Measurements from ENCODE around the gene KCNQ1.

KCNQ1 gene

DNA sequence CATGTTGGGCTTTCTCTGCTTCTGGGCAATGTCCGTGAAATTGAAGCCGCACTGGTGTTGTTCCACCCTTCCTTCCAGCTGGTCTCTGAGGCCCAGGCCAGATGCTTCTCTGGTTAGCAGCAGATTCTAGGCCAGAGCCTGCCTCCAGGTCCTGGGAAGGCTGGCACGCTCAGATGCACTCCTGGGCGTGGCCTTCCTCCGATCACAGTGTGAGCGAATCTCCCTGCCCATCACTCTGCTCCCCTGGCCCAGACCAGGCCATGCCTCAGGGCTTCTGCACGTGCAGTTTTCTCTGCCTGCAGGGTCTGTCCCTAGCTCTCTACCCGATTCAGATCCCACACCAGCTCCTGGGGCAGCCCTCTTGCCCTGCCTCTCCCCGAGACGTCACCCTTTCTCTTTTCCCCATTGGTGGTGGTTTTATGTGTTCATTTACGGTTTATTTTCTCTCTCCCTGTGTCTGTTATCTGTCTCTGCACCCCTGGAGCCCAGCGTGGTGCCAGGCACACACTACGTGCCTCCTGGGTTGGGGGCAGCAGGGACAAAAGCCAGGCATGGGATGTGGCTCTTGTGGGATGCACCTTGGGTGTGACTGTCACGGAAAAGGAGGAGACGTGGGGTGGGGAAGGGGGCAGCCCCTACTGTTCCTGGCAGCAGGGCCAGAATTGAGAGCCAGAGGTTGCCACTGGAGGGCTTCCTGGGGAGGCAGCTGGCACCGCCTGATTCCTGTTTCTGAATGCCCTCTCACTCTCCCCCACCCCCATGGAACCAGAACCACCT lies 66.0 kb downstream of the KCNQ1 start:
- no peak overlapping the region for H3K27ac ChIP-seq (ENCODE audit: low read depth, low read length)
- no peaks in the 10 kb centered on the region for H4K20me1 ChIP-seq (ENCODE audit: low read depth, low read length)
- TF ChIP-seq EZH2phosphoT487 (conservative IDR thresholded peaks at IDR 0.05; ENCODE audit: low read length) = no peak
- TF ChIP-seq, protein P1, sequence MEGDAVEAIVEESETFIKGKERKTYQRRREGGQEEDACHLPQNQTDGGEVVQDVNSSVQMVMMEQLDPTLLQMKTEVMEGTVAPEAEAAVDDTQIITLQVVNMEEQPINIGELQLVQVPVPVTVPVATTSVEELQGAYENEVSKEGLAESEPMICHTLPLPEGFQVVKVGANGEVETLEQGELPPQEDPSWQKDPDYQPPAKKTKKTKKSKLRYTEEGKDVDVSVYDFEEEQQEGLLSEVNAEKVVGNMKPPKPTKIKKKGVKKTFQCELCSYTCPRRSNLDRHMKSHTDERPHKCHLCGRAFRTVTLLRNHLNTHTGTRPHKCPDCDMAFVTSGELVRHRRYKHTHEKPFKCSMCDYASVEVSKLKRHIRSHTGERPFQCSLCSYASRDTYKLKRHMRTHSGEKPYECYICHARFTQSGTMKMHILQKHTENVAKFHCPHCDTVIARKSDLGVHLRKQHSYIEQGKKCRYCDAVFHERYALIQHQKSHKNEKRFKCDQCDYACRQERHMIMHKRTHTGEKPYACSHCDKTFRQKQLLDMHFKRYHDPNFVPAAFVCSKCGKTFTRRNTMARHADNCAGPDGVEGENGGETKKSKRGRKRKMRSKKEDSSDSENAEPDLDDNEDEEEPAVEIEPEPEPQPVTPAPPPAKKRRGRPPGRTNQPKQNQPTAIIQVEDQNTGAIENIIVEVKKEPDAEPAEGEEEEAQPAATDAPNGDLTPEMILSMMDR (IDR thresholded peaks at IDR 0.05; ENCODE audit: insufficient read depth, low read length, poor library complexity, severe bottlenecking) = no peak
- H3K9me2 ChIP-seq (replicated peaks; ENCODE audit: insufficient read depth, low read length) = no peaks in the 10 kb centered on the region
- no peaks in the 10 kb centered on the region for H3K36me3 ChIP-seq (ENCODE audit: low read length)
- no peaks in the 10 kb centered on the region for H3K27me3 ChIP-seq (ENCODE audit: low read length)
- no peak overlapping the region for H3K4me2 ChIP-seq (ENCODE audit: low read depth, low read length, poor library complexity, severe bottlenecking)
- H3K79me2 ChIP-seq (ENCODE audit: insufficient read depth, low read length) = no peaks in the 10 kb centered on the region
- H2AFZ ChIP-seq (ENCODE audit: low read depth, low read length, severe bottlenecking) = no peak overlapping the region
- H3F3A ChIP-seq (ENCODE audit: insufficient read depth) = no peaks in the 10 kb centered on the region
- no peaks in the 10 kb centered on the region for H3K9me3 ChIP-seq (ENCODE audit: insufficient read depth, low read length)
- no peak overlapping the region for H3K4me3 ChIP-seq (ENCODE audit: insufficient read depth, low read length, poor library complexity, severe bottlenecking)
- H3K9ac ChIP-seq (ENCODE audit: low read length) = no peak overlapping the region

DNA sequence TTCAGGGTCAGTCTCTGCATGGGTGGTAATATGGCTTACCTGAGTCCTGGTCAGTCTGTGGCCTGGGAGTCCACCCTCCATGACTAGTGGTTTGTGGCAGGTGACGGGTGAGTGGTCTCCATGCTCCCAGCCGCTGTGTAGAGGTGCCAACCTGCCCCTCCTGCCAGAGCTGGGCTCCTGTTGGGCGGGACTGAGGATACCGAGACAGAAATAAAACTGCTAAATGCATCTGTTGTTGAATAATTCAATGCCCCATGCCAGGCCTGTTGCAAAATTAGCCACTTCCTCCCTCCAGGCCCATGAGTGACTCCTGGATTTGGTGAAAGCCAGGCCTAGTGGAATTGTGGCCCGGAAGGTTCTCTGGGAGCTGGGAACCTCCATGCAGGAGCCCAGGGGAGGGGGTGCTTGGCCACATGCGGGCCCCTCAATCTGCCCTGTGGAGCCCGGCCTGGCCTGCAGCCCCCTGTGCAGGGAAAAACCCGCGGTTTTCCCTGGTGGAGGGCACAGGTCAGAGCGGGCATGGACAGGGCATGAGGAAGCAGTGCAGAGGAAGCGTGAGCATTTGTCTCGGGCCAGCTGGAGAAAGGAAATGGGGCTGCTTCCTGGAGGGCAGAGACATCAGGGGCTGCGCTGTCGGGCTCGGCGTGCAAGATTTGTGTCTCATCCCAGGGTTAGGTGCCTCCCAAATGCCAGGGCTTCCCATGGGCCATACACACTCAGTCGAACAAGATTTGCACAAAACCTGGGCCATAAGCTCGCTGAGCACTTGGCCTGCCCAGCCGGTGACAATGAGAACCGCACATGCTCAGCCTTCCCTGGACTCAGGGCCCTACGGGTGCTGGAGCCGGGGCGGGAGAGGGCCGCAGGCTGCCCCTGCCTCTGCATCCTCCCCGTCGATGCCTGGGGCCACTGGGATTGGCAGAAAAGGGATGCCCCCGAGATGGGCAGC lies 66.9 kb downstream of the KCNQ1 start:
- H3K79me2 ChIP-seq (ENCODE audit: insufficient read depth, low read length) = no peaks in the 10 kb centered on the region

DNA sequence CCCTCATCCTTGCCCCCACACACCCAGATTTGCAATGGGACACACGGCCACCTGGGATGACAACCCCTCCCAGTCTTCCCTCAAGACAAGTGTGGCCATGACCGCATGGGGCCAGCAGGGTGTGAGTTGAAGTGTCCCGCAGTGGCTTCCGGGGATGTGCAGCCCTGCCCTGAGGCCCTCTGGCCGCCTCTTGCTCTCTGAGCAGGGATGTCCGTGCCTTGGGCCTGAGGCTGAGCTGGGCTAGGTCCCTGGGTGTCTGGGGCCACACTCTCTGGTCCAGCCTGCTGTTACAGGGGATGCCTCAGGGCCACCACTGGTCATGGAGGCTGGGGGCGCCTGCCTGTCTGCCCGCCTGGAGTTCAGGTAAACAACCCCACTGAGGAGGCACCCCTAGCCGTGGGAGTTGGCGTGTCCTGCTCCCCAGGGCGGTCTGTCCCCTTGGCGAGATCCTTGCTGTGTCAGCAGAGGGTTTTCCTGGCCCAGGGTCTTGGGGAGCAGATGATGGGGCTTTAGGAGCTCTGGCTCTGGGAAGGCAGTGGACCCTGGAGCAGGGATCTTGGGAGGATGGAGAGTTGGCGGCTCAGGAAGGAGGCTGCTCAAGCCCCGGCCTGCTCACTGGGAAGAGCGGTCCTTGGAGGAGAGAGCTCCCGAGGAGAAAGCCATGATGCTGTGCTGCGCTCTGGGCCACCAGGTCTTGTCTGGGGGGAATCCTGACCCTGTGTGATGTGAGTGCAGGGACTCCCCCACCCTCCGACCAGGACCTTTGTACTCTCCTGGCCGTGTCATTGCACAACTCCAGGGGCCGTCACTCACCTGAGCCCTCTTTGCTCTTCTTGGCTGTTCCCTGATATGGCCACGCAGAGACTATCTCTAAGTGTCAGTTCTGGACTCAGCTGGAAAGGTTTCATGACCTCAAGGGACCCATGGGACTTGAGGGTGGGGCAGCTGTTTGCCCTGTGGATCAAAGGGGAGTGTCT lies 67.9 kb downstream of the KCNQ1 start:
- Histone ChIP-seq H3K36me3 (ENCODE audit: low read length) (no peaks in the 10 kb centered on the region), H4K20me1 (ENCODE audit: low read depth, low read length) (no peaks in the 10 kb centered on the region), H3K9me2 (replicated peaks; ENCODE audit: insufficient read depth, low read length) (no peaks in the 10 kb centered on the region), H3K79me2 (ENCODE audit: insufficient read depth, low read length) (no peaks in the 10 kb centered on the region), H3K27me3 (ENCODE audit: low read length) (no peaks in the 10 kb centered on the region), H3K4me2 (ENCODE audit: low read depth, low read length, poor library complexity, severe bottlenecking) (no peak overlapping the region), H3K4me3 (ENCODE audit: insufficient read depth, low read length, poor library complexity, severe bottlenecking) (no peak overlapping the region), H3K9me3 (ENCODE audit: insufficient read depth, low read length) (no peaks in the 10 kb centered on the region), H3F3A (ENCODE audit: insufficient read depth) (no peaks in the 10 kb centered on the region), H2AFZ (ENCODE audit: low read depth, low read length, severe bottlenecking) (no peak overlapping the region), H3K9ac (ENCODE audit: low read length) (no peak overlapping the region), H3K27ac (ENCODE audit: low read depth, low read length) (no peak overlapping the region)
- no peak for TF ChIP-seq EZH2phosphoT487 (conservative IDR thresholded peaks at IDR 0.05; ENCODE audit: low read length)
- TF ChIP-seq, protein P1 (IDR thresholded peaks at IDR 0.05; ENCODE audit: insufficient read depth, low read length, poor library complexity, severe bottlenecking) = no peak

More for the DNA sequence above, 66.9 kb downstream of the KCNQ1 start:
- Histone ChIP-seq H2AFZ (ENCODE audit: low read depth, low read length, severe bottlenecking) (no peak overlapping the region), H3K36me3 (ENCODE audit: low read length) (no peaks in the 10 kb centered on the region), H3K27me3 (ENCODE audit: low read length) (no peaks in the 10 kb centered on the region), H3K9ac (ENCODE audit: low read length) (no peak overlapping the region), H3F3A (ENCODE audit: insufficient read depth) (no peaks in the 10 kb centered on the region), H3K27ac (ENCODE audit: low read depth, low read length) (no peak overlapping the region), H3K4me3 (ENCODE audit: insufficient read depth, low read length, poor library complexity, severe bottlenecking) (no peak overlapping the region), H3K9me2 (replicated peaks; ENCODE audit: insufficient read depth, low read length) (no peaks in the 10 kb centered on the region), H3K9me3 (ENCODE audit: insufficient read depth, low read length) (no peaks in the 10 kb centered on the region), H3K4me2 (ENCODE audit: low read depth, low read length, poor library complexity, severe bottlenecking) (no peak overlapping the region), H4K20me1 (ENCODE audit: low read depth, low read length) (no peaks in the 10 kb centered on the region)
- no peak for TF ChIP-seq EZH2phosphoT487 (conservative IDR thresholded peaks at IDR 0.05; ENCODE audit: low read length)
- TF ChIP-seq, protein P1 (IDR thresholded peaks at IDR 0.05; ENCODE audit: insufficient read depth, low read length, poor library complexity, severe bottlenecking) = no peak
